H1 (cell line): Measurements from ENCODE around the gene RFX3.

ENCODE experiments used
- CREB1 ChIP-seq: IDR thresholded peaks from 2 replicates; pipeline ENCODE4 v1.6.1; 2012; ENCODE audit warnings: inconsistent platforms
- CTCF ChIP-seq, 3 experiments: IDR thresholded peaks; 1 replicate in 2 of 3; 2 replicates in 1 of 3; pipeline versions ENCODE4 v1.5.1 to v1.6.1; 2011; ENCODE audit warnings: low read length in 3 of 3, mild to moderate bottlenecking in 3 of 3, inconsistent platforms in 2 of 3, low read depth in 1 of 3, moderate library complexity in 1 of 3; ENCODE audit not compliant: insufficient read depth in 1 of 3; ENCODE audit errors: control extremely low read depth in 1 of 3
- EZH2 ChIP-seq: fragments of 200-600 bp; sonication (generic); IDR thresholded peaks from 2 replicates; pipeline ENCODE4 v1.7.1; 2012; ENCODE audit warnings: low read depth, mild to moderate bottlenecking, moderate library complexity, low read length, inconsistent platforms; ENCODE audit not compliant: severe bottlenecking
- POLR2A ChIP-seq, 2 experiments: IDR thresholded peaks; 1 replicate in 1 of 2; 2 replicates in 1 of 2; pipeline ENCODE4 v1.6.1; 2011; ENCODE audit warnings: low read depth in 2 of 2, low read length in 2 of 2, mild to moderate bottlenecking in 2 of 2; ENCODE audit errors: control extremely low read depth in 1 of 2
- RNF2 ChIP-seq: fragments of 200-900, 300-1000 bp; sonication (generic); IDR thresholded peaks from 2 replicates; pipeline ENCODE4 v1.7.1; 2016; ENCODE audit warnings: borderline replicate concordance, low read depth, mild to moderate bottlenecking, antibody characterized with exemption, low read length; ENCODE audit not compliant: poor library complexity, severe bottlenecking; ENCODE audit errors: missing control alignments
- TAF1 ChIP-seq: IDR thresholded peaks from 2 replicates; pipeline ENCODE4 v1.6.1; 2011; ENCODE audit warnings: mild to moderate bottlenecking, low read depth, low read length
- TEAD4 ChIP-seq: IDR thresholded peaks from 2 replicates; pipeline ENCODE4 v1.6.1; 2012; ENCODE audit warnings: low read depth, low read length, inconsistent platforms, mixed read lengths
- YY1 ChIP-seq: IDR thresholded peaks from 2 replicates; pipeline ENCODE4 v1.6.1; 2011; ENCODE audit warnings: low read depth, mild to moderate bottlenecking, low read length

GRCh38 chr9:3567988-3568387, 42.2 kb upstream of the RFX3 start:
- no peak for TF ChIP-seq POLR2A (IDR thresholded peaks at IDR 0.05; ENCODE audit: control extremely low read depth in 1 of 2, low read depth in 2 of 2, low read length in 2 of 2)
- TF ChIP-seq TAF1, result no peak
- TF ChIP-seq CTCF (IDR thresholded peaks at IDR 0.05; ENCODE audit: control extremely low read depth in 1 of 3, insufficient read depth in 1 of 3, low read depth in 1 of 3, low read length in 3 of 3), result no peak
- TF ChIP-seq RNF2, result no peak
- TF ChIP-seq TEAD4, result no peak
- no peak for TF ChIP-seq YY1
- TF ChIP-seq CREB1, result no peak
- no peak for TF ChIP-seq EZH2
